ENCODE measurements around the gene SPNS3. TPM values are rescaled to one million over a fixed set of nuclear protein-coding genes. Genes with fewer than 3 reads are reported as not detected.

SPNS3 gene
- total and polyA plus RNA-seq, 10 of the 15 experiments (the other 5 are each of a cell fraction or from before 2014, with no cell fraction given): 0.16 to 2.6 (median 0.97) TPM

GRCh38 chr17:4443476-4443875, 9.7 kb downstream of the SPNS3 start:
- ChIA-PET RAD21 (ENCODE audit: unreplicated experiment) (no interaction called here), POLR2A (interaction anchor here (0.6 kb wide), 1 partner anchor 96 kb away, joined by 4 read pairs; no protein-coding TSS in a partner anchor), CTCF (interaction anchor here (0.7 kb wide), 1 partner anchor 74 kb away, joined by 3 read pairs; no protein-coding TSS in a partner anchor), SMC1A (ENCODE audit: uncharacterized antibody, unreplicated experiment) (interaction anchor here (0.6 to 0.9 kb wide), 2 partner anchors 13 to 227 kb away, joined by 3 to 4 read pairs; no protein-coding TSS in a partner anchor)
- 52% methylated on average over 6 of the region's 6 CpGs for WGBS (ENCODE audit: insufficient coverage, insufficient replicate concordance, low lambda C conversion rate, missing lambda C conversion rate)
- no peak for DNase-seq (ENCODE audit: low read depth, low spot score)
- Histone ChIP-seq H3K9ac (ENCODE audit: control insufficient read depth, insufficient read depth, low read length) (no peak overlapping the region), H3K4me2 (ENCODE audit: control insufficient read depth, insufficient read depth) (no peak overlapping the region), H3K4me3 (no peak overlapping the region), H3K4me1 (ENCODE audit: control insufficient read depth, insufficient read depth, low read length) (no peaks in the 10 kb centered on the region), H3K79me2 (ENCODE audit: control insufficient read depth, insufficient read depth, low read length) (no peaks in the 10 kb centered on the region), H4K20me1 (ENCODE audit: control insufficient read depth, insufficient read depth) (no peaks in the 10 kb centered on the region), H2AFZ (ENCODE audit: control insufficient read depth, low read depth, low read length) (no peak overlapping the region), H3K36me3 (ENCODE audit: control insufficient read depth in 2 of 2, insufficient read depth in 2 of 2, low read length in 1 of 2) (no peaks in the 10 kb centered on the region), H3K27me3 (replicated peaks in 1 of 2; ENCODE audit: control insufficient read depth in 2 of 2, insufficient read depth in 2 of 2, low read length in 1 of 2) (no peaks in the 10 kb centered on the region; a peak in 2 of 4 replicates), H3K27ac (ENCODE audit: control insufficient read depth, insufficient read depth) (no peak overlapping the region), H3K9me3 (replicated peaks; ENCODE audit: control insufficient read depth, insufficient read depth, low read length) (no peaks in the 10 kb centered on the region)
- intact Hi-C loops (cut with micrococcal nuclease; ENCODE audit: unreplicated experiment): no loop called here
- FAIRE-seq: no peak
- in situ Hi-C loops (cut with MboI): no loop called here
- no peak for ATAC-seq
- BruUV-seq (replicated peaks): no TSS peak
- no peak for TF ChIP-seq E4F1 (IDR thresholded peaks at IDR 0.05; ENCODE audit: borderline replicate concordance, partially characterized antibody)
- TF ChIP-seq GABPA (IDR thresholded peaks at IDR 0.05; ENCODE audit: low read depth): no peak
- TF ChIP-seq ZNF592 (IDR thresholded peaks at IDR 0.05): no peak
- TF ChIP-seq HDAC6 (IDR thresholded peaks at IDR 0.05; ENCODE audit: unreplicated experiment): no peak
- no peak for TF ChIP-seq BACH1 (IDR thresholded peaks at IDR 0.05; ENCODE audit: borderline replicate concordance)
- TF ChIP-seq CHD4 (IDR thresholded peaks at IDR 0.05): no peak
- no peak for TF ChIP-seq ZNF384 (IDR thresholded peaks at IDR 0.05; ENCODE audit: borderline replicate concordance, low read depth, low read length)
- TF ChIP-seq IRF3 (IDR thresholded peaks at IDR 0.05): no peak
- TF ChIP-seq NBN (IDR thresholded peaks at IDR 0.05): no peak
- TF ChIP-seq MTA2 (IDR thresholded peaks at IDR 0.05; ENCODE audit: low read depth): no peak
- TF ChIP-seq PKNOX1 (IDR thresholded peaks at IDR 0.05): no peak
- TF ChIP-seq MAX (IDR thresholded peaks at IDR 0.05; ENCODE audit: low read depth, low read length): no peak
- TF ChIP-seq MTA3 (IDR thresholded peaks at IDR 0.05; ENCODE audit: borderline replicate concordance, low read length): no peak
- no peak for TF ChIP-seq YBX1 (IDR thresholded peaks at IDR 0.05)
- TF ChIP-seq USF1 (IDR thresholded peaks at IDR 0.05; ENCODE audit: borderline replicate concordance, extremely low read length, insufficient read depth, low read depth, low read length): no peak
